ENCODE measurements around the gene SECISBP2. TPM values are rescaled to one million over a fixed set of nuclear protein-coding genes. Genes with fewer than 3 reads are reported as not detected.

SECISBP2 gene
- total RNA-seq, 1 experiment from 2014 or later: 41.4 TPM

- TF ChIP-seq CTCF (conservative IDR thresholded peaks at IDR 0.05): no peak
- no peak for TF ChIP-seq EZH2 (IDR thresholded peaks at IDR 0.05; ENCODE audit: low read depth)
- no peaks in the 10 kb centered on the region for H3F3A ChIP-seq (ENCODE audit: insufficient read depth, low read depth)
- no peaks in the 10 kb centered on the region for H3K4me1 ChIP-seq (replicated peaks; ENCODE audit: insufficient read depth)
- ChIA-PET CTCF (interaction anchor here (0.8 kb wide), 1 partner anchor 37 kb away, joined by 5 read pairs; no protein-coding TSS in a partner anchor), POLR2A (ENCODE audit: unreplicated experiment) (no interaction called here)
- H3K9me2 ChIP-seq (ENCODE audit: insufficient read depth): no peaks in the 10 kb centered on the region
- H3K36me3 ChIP-seq (ENCODE audit: low read depth): no peaks in the 10 kb centered on the region
- BruUV-seq (replicated peaks): no TSS peak
- no peak overlapping the region for H3K4me3 ChIP-seq
- H3K4me2 ChIP-seq: no peak overlapping the region
- H4K20me1 ChIP-seq (ENCODE audit: insufficient read depth): no peaks in the 10 kb centered on the region
- intact Hi-C loops (cut with micrococcal nuclease; ENCODE audit: unreplicated experiment): no loop called here
- no peaks in the 10 kb centered on the region for H3K27me3 ChIP-seq (ENCODE audit: insufficient read depth, low read depth)
- H3K9me3 ChIP-seq (ENCODE audit: insufficient read depth, low read depth): no peaks in the 10 kb centered on the region
- no peak overlapping the region for H3K27ac ChIP-seq
- no peak overlapping the region for H2AFZ ChIP-seq
- no peaks in the 10 kb centered on the region for H3K79me2 ChIP-seq (ENCODE audit: low read depth)
- DNase-seq: no peak
Observed at GRCh38 chr9:89404074-89404473, 85.8 kb downstream of the SECISBP2 start.

- no peaks in the 10 kb centered on the region for H3K4me1 ChIP-seq (replicated peaks; ENCODE audit: insufficient read depth)
- POLR2A ChIA-PET (ENCODE audit: unreplicated experiment): no interaction called here
- CTCF ChIA-PET: no interaction called here
- H3K36me3 ChIP-seq (ENCODE audit: low read depth): no peaks in the 10 kb centered on the region
- no peaks in the 10 kb centered on the region for H3K27me3 ChIP-seq (ENCODE audit: insufficient read depth, low read depth)
- no peaks in the 10 kb centered on the region for H3K79me2 ChIP-seq (ENCODE audit: low read depth)
- DNase-seq: no peak
- H3K27ac ChIP-seq: no peak overlapping the region
- H3K4me2 ChIP-seq: no peak overlapping the region
- H3K9me2 ChIP-seq (ENCODE audit: insufficient read depth): no peaks in the 10 kb centered on the region
- no TSS peak for BruUV-seq (replicated peaks)
- no peaks in the 10 kb centered on the region for H3K9me3 ChIP-seq (ENCODE audit: insufficient read depth, low read depth)
- H4K20me1 ChIP-seq (ENCODE audit: insufficient read depth): no peaks in the 10 kb centered on the region
- H2AFZ ChIP-seq: no peak overlapping the region
- TF ChIP-seq EZH2 (IDR thresholded peaks at IDR 0.05; ENCODE audit: low read depth) (no peak), CTCF (conservative IDR thresholded peaks at IDR 0.05) (no peak)
- H3K4me3 ChIP-seq: no peak overlapping the region
- intact Hi-C loops (cut with micrococcal nuclease; ENCODE audit: unreplicated experiment): no loop called here
- H3F3A ChIP-seq (ENCODE audit: insufficient read depth, low read depth): no peaks in the 10 kb centered on the region
Observed at GRCh38 chr9:89405826-89406225, 87.5 kb downstream of the SECISBP2 start.

- Histone ChIP-seq H3K9me2 (ENCODE audit: insufficient read depth) (no peaks in the 10 kb centered on the region), H4K20me1 (ENCODE audit: insufficient read depth) (no peaks in the 10 kb centered on the region), H3K27ac (no peak overlapping the region), H3K4me2 (no peak overlapping the region), H2AFZ (no peak overlapping the region), H3K9me3 (ENCODE audit: insufficient read depth, low read depth) (no peaks in the 10 kb centered on the region), H3K36me3 (ENCODE audit: low read depth) (no peaks in the 10 kb centered on the region), H3K4me3 (no peak overlapping the region), H3K27me3 (ENCODE audit: insufficient read depth, low read depth) (no peaks in the 10 kb centered on the region), H3F3A (ENCODE audit: insufficient read depth, low read depth) (no peaks in the 10 kb centered on the region), H3K79me2 (ENCODE audit: low read depth) (no peaks in the 10 kb centered on the region), H3K4me1 (replicated peaks; ENCODE audit: insufficient read depth) (no peaks in the 10 kb centered on the region)
- no peak for DNase-seq
- intact Hi-C loops (cut with micrococcal nuclease; ENCODE audit: unreplicated experiment): no loop called here
- ChIA-PET POLR2A (ENCODE audit: unreplicated experiment) (no interaction called here), CTCF (no interaction called here)
- TF ChIP-seq CTCF (conservative IDR thresholded peaks at IDR 0.05) (no peak), EZH2 (IDR thresholded peaks at IDR 0.05; ENCODE audit: low read depth) (no peak)
- BruUV-seq (replicated peaks): no TSS peak
Observed at GRCh38 chr9:89407070-89407469, 88.8 kb downstream of the SECISBP2 start.
